Measurements from ENCODE around the gene SSTR3. TPM values are rescaled to one million over a fixed set of nuclear protein-coding genes. Genes with fewer than 3 reads are reported as not detected.

SSTR3 gene
- total and polyA plus RNA-seq, 2 of the 4 experiments (the other 2 are of a cell fraction), result under 0.01 to 0.07 TPM

DNA sequence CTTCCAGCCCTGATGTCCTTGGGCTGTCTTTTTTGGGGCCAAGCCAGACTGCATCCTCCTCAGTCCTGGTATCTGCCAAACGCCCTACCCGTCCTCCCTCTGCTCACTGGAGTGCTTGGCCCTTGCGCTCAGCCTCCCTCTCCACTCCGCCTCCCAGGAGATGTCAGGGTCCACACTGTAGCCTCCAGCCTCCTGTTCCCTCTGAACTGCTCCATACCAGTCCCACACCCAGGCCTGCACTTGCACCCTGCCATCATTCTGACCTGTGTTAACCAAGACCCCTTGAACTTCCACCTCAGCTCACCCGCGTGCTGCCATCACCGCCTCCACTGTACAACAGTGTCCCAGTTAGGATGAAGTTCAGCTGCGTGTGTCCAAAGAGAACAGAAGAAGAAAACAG lies 56.3 kb downstream of the SSTR3 start:
- Histone ChIP-seq H2AK9ac (replicated peaks; ENCODE audit: low read depth, low read length, poor library complexity) (no peak overlapping the region), H2BK15ac (ENCODE audit: low read depth, low read length) (no peak overlapping the region), H3K4me3 (ENCODE audit: insufficient read depth, low read depth, low read length) (no peak overlapping the region), H3K56ac (ENCODE audit: extremely low read depth, insufficient read depth, low read length) (no peak overlapping the region), H4K5ac (ENCODE audit: low read depth, low read length) (no peak overlapping the region), H3K36me3 (ENCODE audit: control insufficient read depth, insufficient read depth, low read length) (no peaks in the 10 kb centered on the region), H3K79me1 (ENCODE audit: low read depth in 1 of 2, low read length in 2 of 2) (no peaks in the 10 kb centered on the region), H2BK5ac (ENCODE audit: low read depth, low read length, poor library complexity, severe bottlenecking) (no peak overlapping the region), H3K27ac (ENCODE audit: insufficient read depth, low read length) (no peak overlapping the region), H3K9me3 (ENCODE audit: control insufficient read depth, insufficient read depth, low read length) (peaks cover 4% of the 10 kb centered on the region), H3K27me3 (ENCODE audit: control insufficient read depth, insufficient read depth, low read length) (peaks cover 21% of the 10 kb centered on the region; the same call in 1 of the 2 replicates), H3K4me2 (ENCODE audit: low read depth, low read length) (no peak overlapping the region), H2AFZ (replicated peaks; ENCODE audit: low read length, poor library complexity) (peak overlapping the region; percentile 52), H3K14ac (replicated peaks; ENCODE audit: low read depth, low read length) (no peak overlapping the region), H2BK20ac (ENCODE audit: low read depth, low read length) (no peak overlapping the region), H4K20me1 (ENCODE audit: insufficient read depth, low read length) (no peaks in the 10 kb centered on the region), H3K4ac (ENCODE audit: low read depth, low read length) (no peak overlapping the region), H4K91ac (ENCODE audit: insufficient read depth, low read depth, low read length) (no peak overlapping the region), H3K9me1 (ENCODE audit: insufficient read depth, low read length) (peaks cover 2% of the 10 kb centered on the region; the same call in 1 of the 2 replicates), H2AK5ac (ENCODE audit: low read depth, low read length) (no peak overlapping the region), H3K18ac (ENCODE audit: low read depth, low read length) (no peak overlapping the region), H3K4me1 (ENCODE audit: control insufficient read depth, insufficient read depth, low read length) (no peaks in the 10 kb centered on the region), H3K23ac (ENCODE audit: low read depth, low read length) (no peak overlapping the region), H2BK120ac (ENCODE audit: low read depth, low read length) (no peak overlapping the region), H3K9ac (ENCODE audit: low read depth, low read length) (no peak overlapping the region), H4K8ac (ENCODE audit: low read depth in 2 of 2, low read length in 2 of 2) (no peak overlapping the region)
- ATAC-seq (ENCODE audit: low read depth), result no peak
- dilution Hi-C loops (cut with HindIII; ENCODE audit: low sequenced_read_pairs, unreplicated experiment), result no loop called here
- 87% methylated on average over 3 of the region's 8 CpGs; no CpG with 5 or more reads in 1 of the 2 experiments for WGBS, 2 experiments (ENCODE audit: extremely low coverage in 2 of 2, insufficient read length in 1 of 2)
- ChIA-PET POLR2A (ENCODE audit: unreplicated experiment) (no interaction called here), CTCF (no interaction called here)
- in situ Hi-C loops (cut with MboI; ENCODE audit: low sequenced_read_pairs), result no loop called here
- intact Hi-C loops (cut with micrococcal nuclease), result no loop called here
- TF ChIP-seq, protein P1, sequence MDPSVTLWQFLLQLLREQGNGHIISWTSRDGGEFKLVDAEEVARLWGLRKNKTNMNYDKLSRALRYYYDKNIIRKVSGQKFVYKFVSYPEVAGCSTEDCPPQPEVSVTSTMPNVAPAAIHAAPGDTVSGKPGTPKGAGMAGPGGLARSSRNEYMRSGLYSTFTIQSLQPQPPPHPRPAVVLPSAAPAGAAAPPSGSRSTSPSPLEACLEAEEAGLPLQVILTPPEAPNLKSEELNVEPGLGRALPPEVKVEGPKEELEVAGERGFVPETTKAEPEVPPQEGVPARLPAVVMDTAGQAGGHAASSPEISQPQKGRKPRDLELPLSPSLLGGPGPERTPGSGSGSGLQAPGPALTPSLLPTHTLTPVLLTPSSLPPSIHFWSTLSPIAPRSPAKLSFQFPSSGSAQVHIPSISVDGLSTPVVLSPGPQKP (IDR thresholded peaks at IDR 0.05; ENCODE audit: borderline replicate concordance, low read depth, low read length), result no peak
- DNase-seq, result no peak
- BruUV-seq (replicated peaks), result no TSS peak
